ENCODE measurements around the gene CNOT6.

CNOT6 gene

DNA sequence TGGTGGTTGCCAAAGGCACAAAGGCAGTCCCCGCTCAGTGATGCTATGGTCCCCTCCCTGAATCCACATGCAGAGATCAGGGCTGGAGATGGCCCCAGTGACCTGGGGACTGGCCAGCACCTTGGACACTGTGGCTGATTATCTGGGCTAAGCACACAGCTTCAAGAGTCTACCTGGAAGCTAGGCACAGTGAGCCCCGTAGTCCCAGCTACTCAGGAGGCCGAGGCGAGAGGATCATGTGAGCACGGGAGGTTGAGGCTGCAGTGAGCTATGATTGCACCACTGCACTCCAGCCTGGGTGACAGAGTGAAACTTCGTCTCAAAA is 105.4 kb downstream of the CNOT6 start:
- no peak for DNase-seq (ENCODE audit: low read depth in 3 of 3, low spot score in 1 of 3)

DNA sequence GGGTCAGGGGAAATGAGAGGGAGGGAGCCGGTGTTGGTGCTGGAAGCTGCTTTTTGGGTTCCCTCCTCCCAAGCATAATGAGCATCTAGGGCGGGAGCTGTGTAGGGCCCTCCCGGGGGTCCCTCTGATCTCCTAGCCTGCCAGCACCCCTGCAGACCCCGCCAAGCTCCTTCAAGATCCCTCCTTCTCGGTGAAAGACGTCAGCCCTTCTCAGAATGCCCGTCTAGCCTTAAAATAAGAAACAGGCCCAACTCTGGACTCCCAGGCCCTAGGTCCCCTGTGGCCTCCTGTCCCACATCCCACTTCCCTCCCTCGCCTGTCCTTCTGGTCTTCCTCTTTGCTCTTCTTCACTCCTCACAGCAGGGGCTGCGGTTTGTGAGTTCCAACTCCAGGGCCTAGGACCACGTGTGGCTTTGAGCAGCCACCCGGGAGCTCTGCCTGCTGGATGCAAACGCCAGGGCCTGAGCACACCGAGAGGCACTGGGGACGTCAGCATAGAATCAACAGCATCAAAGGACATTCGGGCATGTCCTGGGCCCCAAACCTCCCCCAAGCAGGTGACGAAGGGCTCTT is 105.9 kb downstream of the CNOT6 start:
- DNase-seq (ENCODE audit: low read depth in 3 of 3, low spot score in 1 of 3), result no peak

DNA sequence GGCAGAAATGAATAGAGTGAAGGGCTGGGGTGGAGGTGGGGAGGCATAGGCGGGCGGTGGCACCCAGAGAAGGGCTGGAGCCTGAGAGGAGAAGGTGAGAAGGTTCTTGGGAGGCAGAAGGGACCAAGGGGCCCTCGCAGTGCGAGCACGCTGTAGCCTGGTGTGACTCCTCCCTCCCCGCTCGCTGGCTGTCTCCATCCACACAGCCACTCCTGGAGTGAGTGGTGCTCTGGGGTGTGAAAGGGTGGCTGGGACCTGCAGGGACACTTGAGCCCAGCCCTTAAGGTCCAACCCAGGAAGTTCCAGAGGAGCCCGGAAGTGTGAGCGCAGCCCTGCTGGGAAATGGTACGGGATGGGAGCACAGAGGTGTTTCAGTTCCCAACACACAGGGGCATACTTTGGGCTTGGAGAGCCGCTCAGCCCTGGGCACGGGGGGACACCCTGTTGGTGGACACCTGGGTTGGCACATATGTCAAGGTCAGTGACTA is 106.4 kb downstream of the CNOT6 start:
- no peak for DNase-seq (ENCODE audit: low read depth in 3 of 3, low spot score in 1 of 3)

DNA sequence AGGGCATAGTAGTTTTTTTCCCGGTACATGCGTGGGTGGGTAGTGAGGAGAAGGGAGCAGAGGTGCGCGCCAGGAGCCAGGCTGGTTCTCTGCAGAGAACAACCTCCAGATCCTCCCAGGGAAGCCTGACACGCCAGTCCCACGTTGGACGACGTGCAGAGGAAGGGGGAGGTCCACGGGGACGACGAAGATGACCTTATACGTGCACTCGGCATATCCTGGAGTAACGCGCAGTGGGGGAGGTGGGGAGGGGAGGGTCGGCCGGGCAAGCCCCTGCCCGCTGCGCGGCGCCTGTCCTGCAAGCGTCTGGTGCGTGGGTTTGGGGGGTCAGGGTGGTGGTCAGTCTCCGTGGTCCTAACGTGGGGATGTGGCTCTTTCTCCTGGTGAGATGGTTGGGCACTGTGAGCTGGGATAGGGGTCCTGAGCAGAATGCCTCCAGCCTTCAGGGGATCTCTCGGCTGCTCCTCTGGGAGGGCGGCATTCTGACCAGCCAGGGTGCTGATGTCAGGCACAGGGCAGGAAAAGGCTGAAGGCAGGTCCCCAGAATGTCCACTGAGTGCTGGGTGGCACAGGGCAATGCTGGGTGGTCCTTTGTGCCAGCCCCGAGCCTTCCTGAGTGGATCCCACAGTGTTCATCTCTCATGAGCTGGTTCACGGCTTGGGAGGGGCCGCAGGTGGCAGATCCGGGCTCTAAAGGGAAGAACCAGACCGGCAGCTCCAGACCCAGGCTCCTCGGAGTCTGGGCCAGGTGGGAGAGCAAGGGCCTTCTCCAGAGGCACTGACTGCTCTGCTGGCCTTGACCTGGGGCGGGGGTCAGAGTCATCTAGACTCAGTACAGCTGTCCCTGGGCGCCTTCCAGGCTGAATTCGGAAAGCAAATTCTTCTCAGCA is 107.7 kb downstream of the CNOT6 start:
- no peak for DNase-seq (ENCODE audit: low read depth in 3 of 3, low spot score in 1 of 3)

DNA sequence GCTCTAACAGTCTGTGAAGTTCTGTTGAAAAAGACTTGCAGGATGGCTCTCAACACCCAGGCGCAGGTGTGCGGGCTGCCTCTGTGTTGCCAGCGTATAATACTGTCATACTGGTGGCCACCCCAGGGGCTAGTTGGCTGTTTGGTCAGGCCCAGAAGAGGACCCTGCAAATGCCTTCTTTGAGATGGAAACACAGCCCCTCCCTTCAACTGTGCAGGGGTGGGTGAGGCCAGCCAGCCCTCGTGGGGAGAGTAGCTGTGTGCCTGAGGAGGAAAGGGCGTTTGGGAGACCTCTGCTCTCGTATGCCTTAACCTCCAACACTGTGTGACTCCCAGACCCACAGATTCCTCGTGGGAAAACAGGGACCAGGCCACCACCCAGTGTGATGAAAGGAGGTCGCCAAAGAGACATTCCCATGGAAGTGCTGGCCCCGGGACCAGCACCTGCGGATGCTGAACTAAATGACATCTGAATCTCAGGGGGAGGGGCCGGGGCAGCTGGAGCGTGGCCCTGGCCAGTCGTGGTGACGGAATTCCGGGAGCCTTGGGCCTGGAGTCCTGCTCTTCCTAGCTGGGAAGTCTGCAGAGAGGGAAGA is 108.4 kb downstream of the CNOT6 start:
- no peak for DNase-seq (ENCODE audit: low read depth in 3 of 3, low spot score in 1 of 3)

DNA sequence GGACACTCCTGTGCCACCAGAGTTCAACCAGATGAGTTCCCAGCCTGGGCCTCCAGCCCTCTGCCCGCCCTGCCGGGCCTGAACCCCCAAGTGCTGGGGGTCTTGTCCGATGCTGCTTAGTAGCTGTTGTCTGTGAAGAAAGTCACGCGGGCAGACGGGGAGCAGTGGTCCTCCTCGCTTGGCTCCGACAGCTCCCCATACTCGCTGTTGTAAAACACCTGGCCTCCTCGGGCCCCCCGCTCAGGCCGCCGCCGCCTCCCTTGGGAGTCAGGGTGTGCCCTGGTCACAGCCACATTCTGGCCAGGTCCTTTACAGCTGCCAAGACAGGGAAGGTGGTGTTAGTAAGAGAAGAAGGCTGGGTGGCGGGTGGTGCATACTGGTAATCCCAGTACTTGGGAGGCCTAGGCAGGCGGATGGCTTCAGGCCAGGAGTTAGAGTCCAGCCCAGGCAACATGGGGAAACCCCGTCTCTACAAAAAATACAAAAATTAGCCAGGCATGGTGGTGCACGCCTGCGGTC is 109.0 kb downstream of the CNOT6 start:
- DNase-seq (ENCODE audit: low read depth in 3 of 3, low spot score in 1 of 3), result no peak

DNA sequence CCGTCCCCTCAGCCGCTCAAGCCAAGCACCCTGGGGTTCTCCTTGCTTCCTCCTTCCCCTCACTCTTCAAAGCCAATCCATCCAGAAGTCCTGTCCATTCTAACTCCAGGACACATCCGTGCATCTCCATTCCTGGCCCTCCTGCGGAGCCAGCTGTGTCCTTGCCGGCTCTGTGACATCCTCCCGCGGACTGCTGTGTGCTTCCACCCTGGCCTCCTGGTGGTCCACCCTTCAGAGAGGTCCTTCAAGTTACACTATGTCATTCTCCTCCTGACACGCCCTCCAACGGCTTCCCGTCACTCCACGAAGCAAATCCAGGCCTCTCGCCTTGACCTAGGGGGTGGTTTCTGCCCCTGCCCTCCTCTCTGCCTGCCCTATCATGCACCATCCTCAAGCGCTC is 110.1 kb downstream of the CNOT6 start:
- DNase-seq (ENCODE audit: low read depth in 3 of 3, low spot score in 1 of 3), result no peak

DNA sequence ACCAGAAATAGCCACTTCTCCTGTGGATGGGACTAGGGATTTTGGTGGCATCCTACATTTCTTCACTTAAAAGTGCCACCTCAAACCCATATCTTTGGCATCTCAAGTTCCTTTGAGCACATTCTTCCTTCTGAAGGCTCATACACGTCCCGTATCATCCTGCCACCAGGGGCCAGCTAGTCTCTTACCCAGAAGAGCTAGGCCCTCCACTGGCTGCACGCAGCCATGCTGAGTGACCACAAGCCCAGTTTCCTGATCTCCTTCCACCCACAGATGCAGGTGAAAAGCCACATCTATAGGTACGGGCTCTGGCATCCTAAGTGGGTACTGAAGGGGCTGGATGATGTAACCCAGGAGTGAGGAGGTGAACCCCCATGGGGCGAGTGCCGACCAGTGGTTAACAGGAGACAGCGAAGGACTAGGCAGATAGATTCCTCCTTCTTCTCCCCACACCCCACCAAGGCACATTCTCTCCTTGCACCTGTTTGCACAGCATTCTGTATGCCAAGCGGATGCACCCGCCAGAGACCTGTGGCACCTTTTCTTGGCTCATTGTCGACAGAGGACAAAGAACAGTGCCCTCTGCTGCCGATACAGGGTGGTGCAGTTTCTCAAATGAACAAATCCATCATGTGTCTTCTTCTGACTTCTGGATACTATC is 111.5 kb downstream of the CNOT6 start:
- peak in 2 of 3 donors; percentile 10 to 43 for DNase-seq (ENCODE audit: low read depth in 3 of 3, low spot score in 1 of 3)

DNA sequence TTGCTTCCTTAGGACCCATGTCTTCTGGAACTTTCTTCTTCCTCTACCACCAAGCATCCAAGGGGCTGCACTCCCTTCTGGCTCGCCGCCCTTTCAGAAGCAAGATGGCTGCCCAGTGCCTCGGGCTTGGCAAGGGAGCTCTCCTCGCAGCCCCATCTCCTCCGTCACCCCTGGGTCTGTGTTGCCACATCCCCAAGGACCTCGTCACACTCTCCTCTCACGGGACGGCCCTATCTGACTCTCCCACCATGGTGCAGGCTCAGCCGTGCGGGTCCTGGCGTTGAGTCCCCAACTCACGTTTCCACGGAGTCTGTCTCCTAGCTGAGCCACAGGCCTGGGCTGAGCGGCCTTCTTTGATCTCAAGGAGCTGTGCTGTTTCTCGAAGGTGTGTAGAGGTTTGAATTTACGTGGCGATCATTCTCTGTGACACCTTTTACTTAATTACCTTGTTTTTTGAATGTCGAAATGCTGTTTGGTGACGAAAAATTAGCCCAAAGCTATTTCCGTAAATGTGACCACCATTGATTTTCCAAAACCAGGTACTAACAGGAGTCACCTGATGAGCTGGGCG is 112.1 kb downstream of the CNOT6 start:
- DNase-seq (ENCODE audit: low read depth in 3 of 3, low spot score in 1 of 3), result no peak

DNA sequence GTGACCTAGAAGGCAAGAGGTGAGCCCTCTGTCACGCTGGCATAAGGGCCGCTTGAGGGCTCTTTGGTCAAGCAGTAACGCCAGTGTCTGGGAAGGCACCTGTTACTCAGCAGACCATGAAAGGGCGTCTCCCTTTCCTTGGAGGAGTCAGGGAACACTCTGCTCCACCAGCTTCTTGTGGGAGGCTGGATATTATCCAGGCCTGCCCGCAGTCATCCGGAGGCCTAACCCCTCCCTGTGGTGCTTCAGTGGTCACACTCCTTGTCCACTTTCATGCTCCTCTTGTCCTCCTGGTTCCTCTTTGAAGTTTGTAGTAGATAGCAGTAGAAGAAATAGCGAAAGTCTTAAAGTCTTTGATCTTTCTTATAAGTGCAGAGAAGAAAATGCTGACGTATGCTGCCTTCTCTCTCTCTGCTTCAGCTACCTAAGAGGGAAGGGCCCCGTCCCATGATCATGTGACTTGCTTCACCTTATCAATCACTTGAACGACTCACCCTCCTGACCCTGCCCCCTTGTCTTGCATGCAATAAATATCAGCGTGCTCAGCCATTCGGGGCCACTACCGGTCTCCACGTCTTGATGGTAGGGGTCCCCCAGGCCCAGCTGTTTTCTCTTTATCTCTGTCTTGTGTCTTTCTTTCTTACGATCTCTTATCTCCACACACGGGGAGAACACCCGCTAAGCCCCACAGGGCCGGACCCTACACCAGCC is 113.8 kb downstream of the CNOT6 start:
- DNase-seq (ENCODE audit: low read depth in 3 of 3, low spot score in 1 of 3), result no peak

DNA sequence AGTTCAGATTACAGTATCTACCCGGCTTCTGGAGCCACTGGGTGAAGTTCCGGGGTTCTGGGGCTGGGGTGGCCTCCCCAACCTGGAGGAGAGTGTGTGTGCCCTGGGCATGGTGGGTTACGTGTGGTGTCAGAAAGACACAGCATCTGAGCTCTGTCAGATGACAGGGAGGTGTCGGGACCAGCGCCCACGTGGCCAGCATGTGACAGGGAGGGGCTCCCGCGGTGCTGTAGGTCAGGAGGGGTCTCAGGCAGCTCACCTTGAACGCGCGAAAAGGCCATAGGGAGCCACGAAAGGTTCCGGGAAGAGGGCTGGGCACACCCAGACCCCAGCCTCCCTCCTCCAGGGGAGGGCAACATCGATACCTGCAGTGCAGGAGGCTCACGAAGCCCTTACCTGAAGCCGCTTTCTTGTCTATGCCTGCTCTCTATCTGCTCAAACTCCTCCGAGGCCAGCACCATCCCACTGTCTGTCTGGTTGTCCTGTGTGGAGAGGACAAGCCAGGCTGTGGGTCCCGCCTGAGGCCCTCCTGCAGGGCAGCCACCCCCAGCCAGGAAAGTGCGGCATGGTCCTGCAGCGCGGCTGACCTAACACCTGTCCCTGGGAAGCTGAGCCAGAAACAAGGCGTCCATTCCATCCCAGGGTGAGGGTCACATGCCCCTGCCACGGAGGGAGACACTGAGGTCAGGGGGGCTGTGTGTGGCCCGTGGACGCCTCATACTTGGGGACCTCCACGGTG is 114.6 kb downstream of the CNOT6 start:
- DNase-seq (ENCODE audit: low read depth in 3 of 3, low spot score in 1 of 3), result no peak

DNA sequence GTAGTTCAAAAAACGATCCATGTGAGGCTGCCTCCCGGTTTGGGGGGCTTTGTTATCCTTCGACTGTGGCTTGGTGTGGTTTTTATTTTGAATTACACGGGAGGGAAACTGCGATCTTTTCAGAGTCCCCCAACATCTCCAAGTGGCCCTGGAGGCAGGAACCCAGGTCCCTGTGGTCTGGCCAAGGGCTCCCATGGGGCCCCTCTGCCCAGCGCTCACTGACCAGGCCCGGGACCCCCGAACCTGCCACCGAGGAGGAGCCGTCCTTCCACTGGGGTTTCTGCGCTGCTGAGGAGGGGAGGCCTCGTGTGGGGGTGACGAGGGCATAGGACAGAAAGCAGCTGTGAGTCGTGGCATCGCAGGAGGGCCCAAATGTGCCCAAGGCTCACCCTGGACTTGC is 115.2 kb downstream of the CNOT6 start:
- DNase-seq (ENCODE audit: low read depth in 3 of 3, low spot score in 1 of 3), result no peak

DNA sequence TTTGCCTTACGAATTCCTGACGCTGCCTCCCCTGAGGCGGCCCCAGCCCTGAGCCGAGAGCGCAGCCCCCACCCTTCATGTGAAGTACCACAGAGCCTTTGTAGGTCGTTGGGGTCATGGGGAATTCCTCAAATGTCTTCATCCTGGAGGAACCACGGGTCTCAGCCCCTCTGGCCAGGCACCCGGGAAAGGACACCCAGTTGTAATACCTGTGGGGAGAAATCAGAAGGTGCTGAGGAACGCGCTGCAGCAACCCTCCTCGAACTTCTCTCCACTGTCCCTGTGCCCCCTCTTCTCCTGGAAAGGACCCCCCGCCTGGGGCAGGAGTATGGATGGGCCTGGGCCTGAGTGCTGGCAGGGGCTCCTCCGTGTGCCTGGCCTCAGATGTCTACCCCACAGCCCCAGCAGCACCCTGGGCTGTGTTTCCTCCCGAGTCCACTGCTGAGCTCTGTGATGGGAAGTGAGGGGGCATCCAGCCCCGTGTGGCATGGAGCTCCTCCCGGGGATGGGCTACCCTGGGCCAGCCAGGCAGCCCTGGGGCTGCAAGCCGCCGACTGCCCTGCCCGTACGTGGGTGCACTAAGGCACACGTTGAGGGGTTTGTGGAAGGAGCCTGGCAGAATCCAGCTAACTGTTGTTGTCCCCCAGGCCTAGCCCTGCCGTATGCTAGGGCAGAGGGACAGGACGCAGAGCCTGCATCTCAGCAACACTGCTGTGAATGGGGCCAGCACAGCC is 115.8 kb downstream of the CNOT6 start:
- DNase-seq (ENCODE audit: low read depth in 3 of 3, low spot score in 1 of 3), result no peak

DNA sequence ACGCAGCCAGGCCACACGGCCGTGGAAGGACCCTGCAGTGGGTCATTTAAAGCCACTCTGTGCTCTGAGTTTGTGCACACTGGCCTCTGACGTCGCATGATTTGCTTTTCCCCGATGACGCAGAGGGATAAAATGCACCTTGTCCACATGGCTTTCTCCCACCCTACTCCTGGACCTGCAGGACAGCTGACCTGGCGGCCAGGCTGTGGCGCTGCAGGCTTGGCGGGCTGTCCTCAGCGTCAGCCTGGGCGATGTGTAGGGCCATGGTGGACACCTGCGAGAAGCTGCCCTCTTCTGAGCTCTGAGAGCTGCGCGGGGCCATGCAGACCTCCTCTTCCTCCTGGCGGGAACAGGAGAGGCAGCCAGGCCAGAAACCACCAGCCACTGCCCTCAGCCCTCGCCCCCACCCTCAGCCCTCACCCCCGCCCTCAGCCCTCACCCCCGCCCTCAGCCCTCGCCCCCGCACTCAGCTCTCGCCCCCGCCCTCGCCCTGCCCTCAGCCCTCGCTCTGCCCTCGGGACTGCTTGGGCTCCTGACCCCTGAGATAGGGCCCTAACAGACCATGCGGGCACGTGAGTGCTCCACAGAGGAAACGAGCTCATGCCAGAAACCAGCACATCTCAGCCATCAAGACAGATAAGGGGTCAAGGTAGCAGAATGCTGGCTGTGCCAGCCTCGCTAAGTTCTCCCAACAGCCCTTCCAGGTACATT is 117.1 kb downstream of the CNOT6 start:
- no peak for DNase-seq (ENCODE audit: low read depth in 3 of 3, low spot score in 1 of 3)

DNA sequence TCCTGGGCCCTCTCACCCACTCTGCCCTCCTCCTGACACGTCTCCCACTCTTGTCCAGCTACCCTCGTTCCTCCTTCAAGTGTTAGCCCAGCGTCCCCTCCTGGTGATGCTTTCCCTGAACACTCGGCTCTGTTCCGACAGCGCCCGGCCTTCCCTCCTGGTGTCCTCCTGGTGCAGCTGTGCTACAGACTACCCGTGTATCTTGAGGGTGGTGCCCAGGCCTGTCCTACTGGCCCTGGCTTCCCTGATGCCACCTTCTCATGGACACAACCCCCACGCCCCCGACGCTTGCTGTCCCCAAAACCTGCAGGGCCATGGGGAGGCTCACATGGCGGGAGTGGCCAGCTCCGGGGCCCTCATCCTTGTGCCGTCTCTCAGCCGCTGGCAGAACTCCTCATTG is 118.5 kb downstream of the CNOT6 start:
- no peak for DNase-seq (ENCODE audit: low read depth in 3 of 3, low spot score in 1 of 3)

DNA sequence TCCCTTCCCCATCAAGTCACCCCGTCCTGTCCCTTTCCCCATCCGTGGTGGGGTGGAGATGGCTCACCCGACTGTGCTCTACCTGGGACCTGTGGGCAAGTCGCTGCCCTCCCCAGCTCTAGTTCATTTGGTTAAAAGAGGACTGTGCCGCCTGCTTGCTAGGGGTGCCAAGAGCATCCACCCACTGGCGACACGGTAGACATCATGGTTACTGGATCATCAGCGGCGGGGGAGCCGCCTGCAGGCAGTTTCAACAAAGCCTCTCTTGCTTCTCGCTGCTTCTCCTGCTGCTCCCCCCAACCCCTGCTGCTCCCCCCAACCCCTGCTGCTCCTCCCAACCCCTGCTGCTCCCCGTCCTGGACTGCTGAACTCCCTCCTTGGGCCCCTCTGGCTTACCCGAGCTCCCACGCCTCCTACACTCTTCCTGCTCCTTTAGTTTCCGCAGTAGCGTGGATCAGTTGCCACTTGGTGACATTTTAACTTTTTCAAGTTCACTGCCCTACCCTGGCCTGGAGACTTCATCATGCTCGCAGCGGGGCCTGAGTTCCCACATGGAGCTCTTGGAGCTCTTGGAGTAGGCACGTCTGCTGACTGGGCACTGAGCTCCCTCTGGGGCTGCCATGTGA is 119.1 kb downstream of the CNOT6 start:
- DNase-seq (ENCODE audit: low read depth in 3 of 3, low spot score in 1 of 3), result no peak

DNA sequence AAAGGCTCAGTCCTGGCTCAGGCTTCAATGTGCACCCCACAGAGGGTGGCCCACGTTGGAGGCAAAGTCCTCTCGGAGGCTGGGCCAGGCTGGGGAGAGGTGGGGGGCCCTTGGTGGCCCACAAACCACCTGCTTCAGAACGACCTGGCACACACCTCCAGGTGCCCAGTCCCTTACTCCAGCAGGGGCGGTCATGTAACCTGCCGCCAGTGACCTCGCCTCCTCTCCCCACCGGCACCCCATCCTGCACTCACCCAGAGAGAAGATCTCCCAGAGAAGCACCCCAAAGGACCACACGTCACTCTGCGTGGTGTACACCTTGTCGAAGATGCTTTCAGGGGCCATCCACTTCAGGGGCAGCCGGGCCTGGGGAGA is 119.6 kb downstream of the CNOT6 start:
- DNase-seq (ENCODE audit: low read depth in 3 of 3, low spot score in 1 of 3), result no peak

DNA sequence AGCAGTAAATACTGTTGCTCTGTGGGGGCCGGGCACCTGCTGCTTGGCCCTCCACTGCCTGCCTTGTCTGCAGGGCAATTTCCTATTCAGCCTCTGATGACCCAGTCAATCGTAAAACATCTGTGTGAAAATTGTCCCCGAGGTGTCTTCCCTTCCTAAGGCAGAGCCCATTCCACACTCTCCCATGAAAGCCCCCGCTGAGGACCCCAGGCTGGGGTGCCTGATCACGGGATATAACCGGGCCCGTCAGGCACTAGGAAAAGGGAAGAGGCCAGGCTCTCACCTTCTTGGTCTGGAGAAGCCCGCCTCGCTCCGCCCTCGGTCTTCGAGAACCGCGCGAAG is 124.3 kb downstream of the CNOT6 start:
- no peak for DNase-seq (ENCODE audit: low read depth in 3 of 3, low spot score in 1 of 3)
